HG02840 (cell line): ENCODE measurements around the gene HSF2.

Source experiments
- ATAC-seq: cut with Tn5 transposase; IDR thresholded peaks from one replicate; pipeline ENCODE4 v1.9.1; 2021; ENCODE audit warnings: mild to moderate bottlenecking, moderate library complexity, moderate number of reproducible peaks; ENCODE audit not compliant: unreplicated experiment, low FRiP score

HSF2 gene, protein sequence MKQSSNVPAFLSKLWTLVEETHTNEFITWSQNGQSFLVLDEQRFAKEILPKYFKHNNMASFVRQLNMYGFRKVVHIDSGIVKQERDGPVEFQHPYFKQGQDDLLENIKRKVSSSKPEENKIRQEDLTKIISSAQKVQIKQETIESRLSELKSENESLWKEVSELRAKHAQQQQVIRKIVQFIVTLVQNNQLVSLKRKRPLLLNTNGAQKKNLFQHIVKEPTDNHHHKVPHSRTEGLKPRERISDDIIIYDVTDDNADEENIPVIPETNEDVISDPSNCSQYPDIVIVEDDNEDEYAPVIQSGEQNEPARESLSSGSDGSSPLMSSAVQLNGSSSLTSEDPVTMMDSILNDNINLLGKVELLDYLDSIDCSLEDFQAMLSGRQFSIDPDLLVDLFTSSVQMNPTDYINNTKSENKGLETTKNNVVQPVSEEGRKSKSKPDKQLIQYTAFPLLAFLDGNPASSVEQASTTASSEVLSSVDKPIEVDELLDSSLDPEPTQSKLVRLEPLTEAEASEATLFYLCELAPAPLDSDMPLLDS

DNA sequence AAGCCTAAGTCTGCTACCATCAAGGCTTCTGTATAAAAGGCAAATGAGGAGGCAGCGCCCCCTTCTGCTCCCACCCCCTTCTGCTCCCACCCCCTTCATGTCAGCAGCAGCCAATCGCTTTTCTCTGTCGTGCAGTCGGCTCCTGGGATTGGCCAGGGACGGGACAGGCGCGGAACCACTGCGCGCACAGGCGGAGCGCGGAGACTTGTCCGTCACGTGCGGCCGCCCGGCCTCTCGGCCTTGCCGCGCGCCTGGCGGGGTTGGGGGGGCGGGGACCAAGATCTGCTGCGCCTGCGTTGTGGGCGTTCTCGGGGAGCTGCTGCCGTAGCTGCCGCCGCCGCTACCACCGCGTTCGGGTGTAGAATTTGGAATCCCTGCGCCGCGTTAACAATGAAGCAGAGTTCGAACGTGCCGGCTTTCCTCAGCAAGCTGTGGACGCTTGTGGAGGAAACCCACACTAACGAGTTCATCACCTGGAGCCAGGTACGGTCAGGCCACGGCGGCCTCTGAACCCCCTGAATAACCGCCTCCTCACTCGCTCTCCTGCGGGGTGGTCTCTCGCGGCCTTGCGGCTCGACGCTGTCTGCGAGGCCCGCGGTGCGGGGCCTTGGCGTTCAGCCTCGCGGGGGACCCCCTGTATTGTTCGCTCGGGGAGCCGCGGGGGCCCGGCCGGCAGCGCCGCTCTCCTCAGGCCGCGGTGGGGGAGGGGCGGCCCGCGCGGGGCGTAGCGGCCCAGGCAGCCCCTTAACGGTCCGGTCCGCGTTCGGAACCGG, at the start of gene HSF2:
Gene HSF2, plus strand, starts transcription at position 305 of the 773 bp plus-strand sequence. Its CDS starts 86 bp downstream, at position 391.
- ATAC-seq, result peak; percentile 98

DNA sequence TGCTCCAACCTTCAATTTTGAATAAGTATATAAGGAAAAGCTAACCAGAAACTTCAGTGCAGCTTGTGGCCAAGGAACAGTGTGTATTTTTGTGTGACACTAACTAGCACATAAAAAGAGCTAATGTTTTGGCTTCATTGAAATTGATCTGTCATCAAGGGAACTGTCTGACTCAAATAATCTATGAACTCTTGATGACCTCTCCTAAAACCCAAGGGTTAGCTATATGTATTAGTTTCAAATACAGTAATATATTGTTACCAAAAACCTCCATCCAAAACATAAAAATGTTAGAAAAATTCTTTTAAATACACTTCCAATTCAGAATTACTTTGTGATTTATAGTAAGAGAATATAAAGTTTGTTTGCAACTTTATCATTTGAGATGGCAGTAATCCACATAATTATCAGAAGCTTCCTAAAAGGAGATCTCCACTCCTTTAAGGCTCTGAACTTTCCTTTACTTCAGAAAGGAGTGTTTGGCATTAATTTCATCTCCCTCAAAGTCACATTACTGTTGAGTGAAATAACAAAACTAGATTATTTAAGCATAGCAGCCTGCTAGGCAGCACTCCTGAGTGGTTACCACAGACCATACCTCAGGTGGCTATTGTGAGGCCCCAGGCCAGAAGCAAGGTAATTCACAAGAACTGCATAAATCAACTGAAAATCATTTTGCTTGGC, 46.3 kb upstream of the HSF2 start:
- no peak for ATAC-seq

DNA sequence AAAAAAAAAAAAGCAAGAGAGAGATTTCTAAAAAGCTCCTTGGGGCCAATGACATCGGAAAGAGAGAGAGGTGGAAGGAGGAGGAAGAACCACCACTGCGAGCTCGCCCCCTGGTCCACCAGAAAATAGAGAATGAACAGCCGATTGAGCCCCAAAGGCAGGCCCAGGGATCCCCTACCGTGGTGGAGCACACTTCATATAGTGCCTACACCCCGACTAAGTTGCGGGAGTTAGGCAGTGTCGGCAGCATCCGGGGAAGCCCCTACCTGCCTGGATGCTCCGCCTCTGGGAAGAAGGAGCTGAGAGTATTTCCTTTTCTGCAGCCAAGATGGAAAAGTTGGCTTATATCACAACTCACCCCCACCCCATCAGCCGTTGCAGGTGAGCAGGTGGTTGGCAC, 38.6 kb upstream of the HSF2 start:
- ATAC-seq, result no peak

DNA sequence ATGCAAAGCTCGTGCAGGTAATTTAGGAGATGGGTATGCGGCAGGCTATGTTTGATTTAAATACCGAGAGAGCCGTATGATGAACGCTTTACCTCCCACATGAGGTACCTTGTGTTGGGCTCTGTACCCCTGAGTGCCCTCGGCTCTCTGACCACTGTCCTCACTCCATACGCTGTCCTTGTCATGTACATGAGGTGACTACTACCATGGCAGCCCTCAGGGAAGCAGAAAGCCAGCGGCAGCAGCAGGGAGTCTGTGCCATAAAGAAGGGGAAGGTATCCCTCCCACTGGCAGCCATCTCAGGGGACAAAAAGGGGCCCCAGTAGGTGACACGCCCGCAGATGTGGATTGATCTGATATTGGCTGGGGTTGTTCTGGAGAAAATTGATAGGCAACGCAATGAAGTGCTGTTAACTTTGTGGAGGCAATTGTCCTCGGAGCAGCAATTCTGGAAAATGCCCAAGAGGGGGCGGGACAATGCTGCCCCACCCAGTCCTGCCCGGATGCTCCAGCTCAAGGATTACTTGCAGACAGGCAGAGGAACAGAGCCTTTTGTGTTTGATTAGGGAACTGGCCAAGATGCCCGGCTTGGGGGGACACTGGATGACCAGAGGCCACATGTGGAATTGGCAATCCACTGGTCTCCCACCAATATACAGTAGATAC, 38.0 kb upstream of the HSF2 start:
- ATAC-seq, result no peak

DNA sequence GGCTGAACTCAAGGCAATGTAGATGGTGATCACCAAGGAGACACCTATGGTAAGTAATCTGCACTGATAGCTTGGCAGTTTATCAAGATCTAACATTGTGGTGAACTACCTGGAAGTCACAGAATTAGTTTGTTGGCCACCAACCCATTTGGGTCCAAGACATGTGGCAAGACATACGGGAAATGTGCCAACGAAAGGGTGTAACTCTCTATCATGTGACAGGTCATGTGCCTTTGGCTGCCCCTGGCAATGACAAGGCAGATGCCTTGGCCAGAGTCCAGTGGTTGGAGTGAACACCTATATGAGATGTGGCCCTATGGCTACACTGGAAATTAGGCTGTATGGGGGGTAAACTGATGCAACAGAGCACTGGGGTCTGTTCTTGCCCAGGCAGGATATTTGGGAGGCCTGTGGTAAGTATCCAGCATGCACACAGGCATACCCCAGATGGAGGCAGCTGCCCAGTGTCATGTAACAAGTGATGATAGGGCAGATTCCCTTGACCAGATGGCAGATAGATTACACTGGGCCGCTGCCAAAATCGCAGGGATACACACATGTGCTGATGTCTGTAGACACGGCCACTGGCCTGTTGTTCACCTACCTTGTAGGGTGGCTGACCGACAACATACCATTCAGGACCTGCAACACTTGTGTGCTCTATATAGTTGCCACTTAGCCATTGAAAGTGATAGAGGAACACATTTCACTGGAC, 35.5 kb upstream of the HSF2 start:
- ATAC-seq, result no peak

DNA sequence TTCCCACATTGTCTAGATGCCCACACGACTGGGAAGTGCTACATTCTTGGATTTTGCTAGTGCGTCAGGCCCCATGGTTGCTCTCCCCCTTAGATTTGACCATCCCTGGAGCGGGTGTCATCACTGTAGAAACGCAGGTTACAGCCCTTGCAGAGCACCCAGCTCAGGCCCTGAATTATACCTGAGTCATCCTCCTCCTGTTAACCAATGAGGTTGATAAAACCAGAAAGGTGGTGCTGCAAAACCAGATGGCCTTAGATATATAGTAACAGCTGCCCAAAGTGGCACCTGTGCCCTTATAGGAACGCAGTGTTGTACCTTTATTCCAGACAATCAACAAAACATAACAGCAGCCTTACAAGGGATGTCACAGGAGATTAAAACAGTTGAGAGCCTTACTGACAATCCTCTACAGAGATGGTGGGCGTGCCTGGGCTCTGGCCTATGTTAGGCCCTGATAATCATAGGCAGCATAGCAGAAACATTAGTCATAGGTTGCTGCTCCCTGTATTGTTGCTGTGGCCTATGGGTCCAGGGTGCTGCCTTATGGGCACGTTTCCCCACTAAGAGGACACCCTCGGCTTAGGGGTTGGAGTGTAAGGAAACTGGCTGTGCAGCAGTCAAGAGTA, 33.6 kb upstream of the HSF2 start:
- no peak for ATAC-seq

DNA sequence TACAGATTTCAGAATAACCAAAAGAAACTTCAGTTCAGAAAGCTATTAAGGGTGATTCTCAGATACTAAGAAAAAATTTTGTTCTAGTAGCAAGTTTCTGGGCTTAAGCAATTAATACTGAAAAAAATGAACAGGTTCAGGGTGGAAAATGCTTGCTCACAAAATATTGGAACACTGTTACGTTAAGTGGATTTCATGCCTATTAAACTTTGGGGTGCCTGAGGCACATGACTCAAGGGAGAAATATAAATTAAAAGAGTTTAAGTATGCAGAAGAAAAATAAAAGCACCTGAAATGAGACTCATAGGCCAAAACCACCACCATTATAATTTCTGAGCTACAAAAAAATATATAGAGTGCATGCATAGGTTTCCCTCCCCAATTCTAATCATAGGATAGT, 32.3 kb upstream of the HSF2 start:
- ATAC-seq, result no peak

DNA sequence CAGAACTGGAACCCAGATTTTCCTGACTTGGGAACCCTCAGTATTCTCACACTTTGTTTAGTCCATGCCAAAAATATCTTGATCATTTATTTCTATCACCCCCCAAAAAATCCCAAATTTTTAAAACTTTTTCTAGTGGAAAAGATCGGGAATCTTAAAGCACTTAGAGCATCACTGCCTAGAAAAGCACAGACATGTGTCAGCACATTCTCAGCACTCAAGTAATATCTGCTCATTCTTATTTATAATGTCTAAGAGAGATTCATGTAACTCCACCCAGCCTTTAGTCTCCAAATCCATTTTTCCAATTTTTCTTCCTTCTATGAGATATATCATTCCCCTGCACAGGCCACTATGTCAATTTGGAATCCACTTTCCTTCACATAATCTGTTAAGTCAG, 29.9 kb upstream of the HSF2 start:
- no peak for ATAC-seq

DNA sequence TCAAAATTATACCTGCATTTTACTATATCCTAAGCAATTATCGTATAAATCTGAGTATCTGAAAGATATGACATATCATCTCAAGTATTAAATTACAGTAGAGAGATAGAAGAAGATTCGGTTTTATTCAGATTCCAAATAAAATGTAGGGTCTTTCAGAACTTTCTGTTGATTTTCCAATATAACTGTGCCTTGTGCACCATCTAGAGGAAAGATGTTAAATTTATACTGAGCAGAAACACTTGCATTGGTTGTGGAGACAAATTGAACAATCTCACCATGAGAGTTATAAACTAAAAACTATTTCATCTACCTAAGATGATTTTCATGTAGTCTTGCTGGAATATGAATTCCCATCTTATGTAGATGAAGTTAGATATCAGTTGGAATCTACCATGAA, 26.8 kb upstream of the HSF2 start:
- ATAC-seq, result no peak

DNA sequence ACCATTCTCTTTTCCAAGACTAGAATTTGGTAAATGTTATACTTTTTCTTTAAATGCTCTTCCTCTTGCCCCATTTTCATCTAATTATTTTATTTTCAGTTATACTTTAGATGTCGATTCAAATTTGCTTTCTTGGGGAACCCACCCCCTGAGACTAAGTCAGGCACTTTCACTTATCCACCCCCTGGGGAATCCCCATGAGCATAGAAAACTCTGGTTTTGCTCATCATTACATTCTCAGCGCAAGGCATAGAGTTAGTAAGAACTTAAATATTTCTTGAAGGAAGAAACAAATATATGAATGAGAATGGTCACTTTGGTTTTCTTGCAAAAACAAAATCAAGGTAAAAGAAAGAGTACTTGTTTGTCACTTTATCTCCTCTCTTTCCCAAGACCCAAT, 25.1 kb upstream of the HSF2 start:
- ATAC-seq, result no peak

DNA sequence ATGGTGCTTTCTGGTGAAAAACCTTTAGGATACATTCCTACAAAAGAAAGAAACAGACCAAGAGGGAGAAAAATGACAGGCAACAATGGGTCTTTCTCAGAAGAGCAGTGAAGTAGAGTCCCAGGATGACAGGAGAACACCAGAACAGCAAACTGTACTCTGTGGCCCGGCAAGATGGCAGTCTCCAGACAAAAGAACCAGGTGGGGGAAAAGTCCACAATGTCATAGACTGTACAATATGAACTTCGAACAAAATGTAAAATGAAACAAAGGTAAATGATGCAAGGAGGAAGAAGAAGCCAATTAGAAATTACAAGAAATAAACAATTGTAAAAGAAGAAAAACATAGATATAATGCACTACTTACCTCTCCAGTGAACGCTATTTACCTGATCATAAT, 23.2 kb upstream of the HSF2 start:
- no peak for ATAC-seq

DNA sequence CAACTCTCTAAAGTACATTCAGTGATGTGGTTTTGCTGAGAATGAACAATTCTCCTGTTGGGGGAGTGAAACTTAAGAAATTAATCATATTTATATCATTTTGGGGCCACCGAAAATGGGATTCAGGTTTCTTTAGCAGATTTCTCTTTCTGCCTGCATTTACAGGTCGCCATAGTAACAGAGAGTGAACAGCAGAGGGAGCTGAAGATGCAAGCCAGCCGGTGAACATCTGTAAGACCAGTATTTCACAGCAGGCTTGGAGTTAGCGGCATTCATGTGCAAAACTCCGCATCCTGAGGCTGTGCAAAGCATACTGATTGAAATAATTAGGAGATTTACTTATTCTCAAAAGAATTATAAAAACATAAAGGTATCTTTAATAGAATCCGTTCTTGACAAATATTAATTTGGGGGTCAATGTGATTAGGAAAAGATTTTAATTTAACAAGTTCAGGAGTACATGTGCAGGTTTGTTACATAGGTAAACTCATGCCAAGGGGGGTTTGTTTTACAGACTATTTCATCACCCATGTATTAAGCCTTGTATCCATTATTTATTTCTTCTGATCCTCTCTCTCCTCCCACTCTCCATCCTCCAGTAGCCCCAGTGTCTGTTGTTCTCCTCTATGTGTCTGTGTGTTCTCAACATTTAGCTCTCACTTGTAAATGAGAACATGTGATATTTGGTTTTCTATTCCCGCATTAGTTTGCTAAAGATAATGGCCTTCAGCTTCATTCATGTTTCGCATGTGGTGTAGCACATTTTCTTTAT, 17.8 kb upstream of the HSF2 start:
- peak; percentile 95 for ATAC-seq

DNA sequence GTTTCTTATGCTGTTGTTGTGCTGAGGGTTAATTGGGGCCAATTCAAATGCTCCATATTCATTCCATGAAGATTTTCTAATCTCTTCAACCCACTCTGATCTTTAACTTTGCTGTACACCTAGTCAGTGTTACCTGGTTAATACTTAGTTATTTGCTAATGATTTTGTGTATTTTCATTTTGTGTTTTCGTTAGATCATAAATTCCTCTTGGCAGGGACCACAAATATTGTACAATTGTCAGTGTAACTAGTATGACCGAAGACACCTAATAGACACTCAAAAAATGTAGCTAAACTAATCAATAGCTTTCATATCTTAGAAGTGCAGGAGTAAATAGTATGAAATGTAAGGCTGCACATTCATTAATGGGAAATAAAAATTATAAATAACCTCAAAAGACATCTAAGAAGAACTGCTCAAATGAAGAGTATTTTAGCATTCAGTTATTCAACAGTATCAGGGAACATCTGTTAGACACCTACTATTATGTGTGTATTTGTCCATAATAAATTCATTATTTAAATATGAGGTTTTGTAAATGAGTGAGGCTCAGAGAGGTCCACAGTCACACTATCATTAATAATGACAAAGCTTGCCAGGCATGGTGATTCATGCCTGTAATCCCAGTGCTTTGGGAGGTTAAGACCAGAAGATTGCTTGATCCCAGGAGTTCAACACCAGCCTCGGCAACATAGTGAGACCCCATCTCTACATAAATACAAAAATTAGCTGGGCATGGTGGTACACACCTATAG, 13.4 kb upstream of the HSF2 start:
- ATAC-seq, result no peak

DNA sequence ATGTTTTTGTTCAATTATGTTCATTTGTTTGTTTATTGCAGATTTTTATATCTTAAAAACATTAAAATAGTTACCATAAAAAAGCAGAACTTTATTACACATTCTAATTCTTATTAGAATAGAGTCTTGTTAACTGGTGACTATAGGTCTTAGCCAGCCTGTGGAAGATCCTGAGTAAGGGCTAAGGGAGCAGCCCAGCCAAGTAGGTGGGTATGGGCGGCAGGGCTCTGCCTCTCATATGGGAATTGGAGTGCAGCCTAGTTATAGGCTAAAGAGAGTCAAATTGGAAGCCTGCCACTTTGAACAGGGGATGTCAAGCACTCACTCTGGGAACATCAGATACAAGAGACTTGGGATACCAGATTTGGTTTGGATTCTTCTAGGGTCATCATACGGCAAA, 10.5 kb upstream of the HSF2 start:
- no peak for ATAC-seq

DNA sequence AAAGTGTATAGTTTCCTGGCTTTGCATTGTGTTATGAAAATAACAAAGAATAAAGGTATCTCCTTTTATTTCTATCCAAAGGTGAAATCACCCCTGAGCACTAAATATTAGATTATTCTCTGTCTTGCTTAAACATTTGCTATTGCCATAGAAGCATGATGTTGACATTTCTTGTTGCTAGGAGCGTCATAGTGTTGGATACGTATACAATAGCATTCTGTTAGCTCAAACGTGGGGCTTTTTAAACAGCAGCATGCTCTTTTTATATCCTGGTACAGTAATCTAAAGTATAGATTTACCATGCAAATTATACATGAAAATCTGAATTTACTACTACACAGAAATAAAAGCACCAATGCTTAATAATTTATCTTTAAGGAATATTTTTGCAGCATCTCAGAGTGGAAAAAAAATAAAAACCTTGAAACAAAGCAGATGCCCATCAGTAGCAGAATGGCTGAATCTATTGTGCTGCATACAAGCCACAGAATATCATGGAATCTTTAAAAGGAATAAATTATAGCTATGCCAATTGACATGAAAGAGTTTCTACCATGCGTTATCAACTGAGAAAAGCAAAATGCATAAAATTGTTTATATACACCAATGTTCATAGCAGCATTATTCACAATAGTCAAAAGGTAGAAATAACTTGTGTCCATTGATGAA, 9.6 kb upstream of the HSF2 start:
- ATAC-seq, result no peak

DNA sequence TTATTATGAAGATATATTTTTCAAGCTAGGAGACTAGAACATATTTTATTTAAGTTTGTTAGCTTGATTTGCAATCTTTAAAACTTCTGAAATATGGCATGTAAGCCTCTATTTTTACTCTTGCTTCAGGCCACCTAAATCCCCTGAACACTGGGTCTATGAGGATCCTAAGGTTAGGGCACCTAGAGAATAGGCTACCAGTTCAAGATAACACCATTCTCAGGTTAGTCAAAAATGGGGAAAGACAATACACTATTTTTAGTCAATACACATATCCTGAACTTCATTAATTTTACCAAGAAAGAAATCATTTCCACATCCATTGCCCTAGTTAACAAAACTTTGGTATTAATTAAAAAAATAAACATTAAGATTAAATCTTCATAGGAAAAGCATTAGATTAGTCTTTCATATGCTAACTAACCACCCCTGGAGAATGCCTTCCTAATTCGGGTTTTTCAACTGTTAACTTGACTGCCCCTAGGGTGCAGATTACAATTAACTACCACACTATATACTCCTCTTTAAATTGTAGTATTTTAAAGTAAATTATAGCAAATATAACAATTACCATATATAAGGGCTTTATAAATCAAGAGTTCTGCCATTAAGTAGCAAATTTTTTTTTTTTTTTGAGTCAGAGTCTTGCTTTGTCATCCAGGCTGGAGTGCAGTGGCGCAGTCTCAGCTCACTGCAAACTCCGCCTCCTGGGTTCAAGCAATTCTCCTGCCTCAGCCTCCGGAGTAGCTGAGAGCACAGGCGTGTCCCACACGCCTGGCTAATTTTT, 6.7 kb upstream of the HSF2 start:
- no peak for ATAC-seq
